ENCODE measurements around the gene TMEM163.

- TF ChIP-seq SMYD3 (CRISPR knock-in tag; IDR thresholded peaks at IDR 0.05) (no peak), CTCF (CRISPR knock-in tag; IDR thresholded peaks at IDR 0.05) (no peak), CREM (IDR thresholded peaks at IDR 0.05) (no peak), CREM (CRISPR knock-in tag; IDR thresholded peaks at IDR 0.05) (no peak)
These were observed 82.1 kb downstream of the TMEM163 start for GRCh38 chr2:134636714-134637113.

Data from HepG2 (cell line).